Type B pancreatic cell (in vitro differentiated cells): ENCODE results near the gene TAC1. TPM values are rescaled to one million over a fixed set of nuclear protein-coding genes. Genes with fewer than 3 reads are reported as not detected.

Source experiments
- DNase-seq: peaks from one replicate; pipeline ENCODE4 v3.0.0; 2021; ENCODE audit warnings: mixed read lengths; ENCODE audit not compliant: unreplicated experiment; ENCODE audit errors: extremely low spot score
- H3K27ac Mint-ChIP-seq: 2 replicates; pipeline ENCODE4 v1.8.0; 2021; ENCODE audit warnings: mild to moderate bottlenecking, mixed read lengths
- H3K27me3 Mint-ChIP-seq: 2 replicates; pipeline ENCODE4 v1.8.0; 2021; ENCODE audit warnings: mixed read lengths
- H3K36me3 Mint-ChIP-seq: 2 replicates; pipeline ENCODE4 v1.8.0; 2021; ENCODE audit warnings: mixed read lengths
- H3K4me1 Mint-ChIP-seq: one replicate; pipeline ENCODE4 v1.8.0; 2021; ENCODE audit warnings: mixed read lengths; ENCODE audit not compliant: unreplicated experiment
- H3K4me3 Mint-ChIP-seq: 2 replicates; pipeline ENCODE4 v1.8.0; 2021; ENCODE audit warnings: mild to moderate bottlenecking, mixed read lengths
- H3K9me3 Mint-ChIP-seq: 2 replicates; pipeline ENCODE4 v1.8.0; 2021; ENCODE audit warnings: mixed read lengths
- CTCF ChIP-seq: fragments of 200-600 bp; sonication (generic); conservative IDR thresholded peaks from 2 replicates; pipeline ENCODE4 v1.5.0; 2021; ENCODE audit warnings: antibody characterized with exemption, mild to moderate bottlenecking
- long read RNA-seq: library from polyadenylated mRNA; unstranded; transcript quantifications from one replicate; pipeline ENCODE4 v2.0.0, GENCODE V29; 2020
- total RNA-seq: library from RNA; stranded (reverse); gene quantifications from 2 replicates; pipeline ENCODE4 v1.2.1, GENCODE V29; 2021; ENCODE audit warnings: low replicate concordance

Gene TAC1, protein sequence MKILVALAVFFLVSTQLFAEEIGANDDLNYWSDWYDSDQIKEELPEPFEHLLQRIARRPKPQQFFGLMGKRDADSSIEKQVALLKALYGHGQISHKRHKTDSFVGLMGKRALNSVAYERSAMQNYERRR
- 12.8 and 18.9 TPM in 2 replicates for total RNA-seq
- long read RNA-seq, transcript TAC1-201 (7 exons, 1,239 nt) = major isoform, 41 of 50 reads
- long read RNA-seq, partial matches to known transcripts = 0 of 50 reads
- long read RNA-seq, other reads (novel, unspliced or antisense) = 5 of 50 reads

DNA sequence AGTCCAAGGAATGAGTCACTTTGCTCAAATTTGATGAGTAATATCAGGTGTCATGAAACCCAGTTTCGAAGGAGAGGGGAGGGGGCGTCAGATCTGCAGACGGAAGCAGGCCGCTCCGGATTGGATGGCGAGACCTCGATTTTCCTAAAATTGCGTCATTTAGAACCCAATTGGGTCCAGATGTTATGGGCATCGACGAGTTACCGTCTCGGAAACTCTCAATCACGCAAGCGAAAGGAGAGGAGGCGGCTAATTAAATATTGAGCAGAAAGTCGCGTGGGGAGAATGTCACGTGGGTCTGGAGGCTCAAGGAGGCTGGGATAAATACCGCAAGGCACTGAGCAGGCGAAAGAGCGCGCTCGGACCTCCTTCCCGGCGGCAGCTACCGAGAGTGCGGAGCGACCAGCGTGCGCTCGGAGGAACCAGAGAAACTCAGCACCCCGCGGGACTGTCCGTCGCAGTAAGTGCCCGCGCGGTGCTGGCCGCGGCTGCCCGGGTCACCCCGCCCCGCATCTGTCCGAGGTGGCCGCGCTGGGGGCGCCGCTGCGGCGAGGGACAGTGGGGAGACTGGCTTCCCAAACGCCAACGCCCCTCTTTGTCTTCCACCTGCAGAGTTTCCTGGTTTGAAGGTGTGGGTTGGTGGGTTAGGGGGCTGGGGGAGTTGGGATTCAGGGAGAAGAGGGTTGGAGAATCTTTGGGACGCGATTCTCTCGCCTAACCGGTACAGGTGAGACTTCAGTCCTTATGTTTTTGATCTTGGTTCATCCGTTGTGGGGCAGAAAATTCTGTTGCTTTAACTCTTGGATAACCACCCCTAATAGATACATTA, at the start of gene TAC1:
Gene TAC1, plus strand, starts transcription at position 351 of the 829 bp plus-strand sequence. CDS start 527 bp downstream, outside the sequence.
- no peaks in the 10 kb centered on the region for H3K9me3 Mint-ChIP-seq
- peak within 1 kb of the TSS; percentile 90 for H3K4me3 Mint-ChIP-seq
- H3K36me3 Mint-ChIP-seq = no peaks in the 10 kb centered on the region
- H3K27ac Mint-ChIP-seq = peak within 1 kb of the TSS; percentile 55
- H3K27me3 Mint-ChIP-seq = peaks cover 84% of the 10 kb centered on the region
- TF ChIP-seq CTCF = no peak
- H3K4me1 Mint-ChIP-seq = peaks cover 25% of the 10 kb centered on the region
- peak; percentile 67 for DNase-seq

- Mint-ChIP-seq H3K27me3 (peaks cover 35% of the 10 kb centered on the region), H3K36me3 (no peaks in the 10 kb centered on the region), H3K4me1 (no peaks in the 10 kb centered on the region), H3K4me3 (no peak overlapping the region), H3K9me3 (no peaks in the 10 kb centered on the region), H3K27ac (no peak overlapping the region)
- no peak for DNase-seq
- no peak for TF ChIP-seq CTCF
Measured at GRCh38 chr7:97685952-97686351, 45.9 kb upstream of the TAC1 start.

DNA sequence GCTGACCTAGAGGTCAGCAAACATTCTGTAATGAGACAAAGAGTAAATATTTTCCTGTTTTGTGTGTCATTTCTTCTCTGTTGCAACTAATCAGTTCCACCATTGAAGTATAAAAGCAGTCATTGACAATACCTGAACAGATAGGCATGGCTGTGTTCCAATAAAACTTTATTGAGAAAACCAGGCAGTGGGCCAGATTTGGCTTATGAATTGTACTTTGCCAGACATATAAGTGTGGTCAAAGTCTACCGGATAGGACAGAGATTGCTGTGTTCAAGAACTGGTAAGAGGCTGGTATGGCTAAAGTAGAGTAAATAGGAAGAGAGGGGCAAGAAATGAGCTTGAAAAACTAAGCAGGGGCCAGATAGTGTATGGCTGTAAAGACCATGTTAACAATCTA, 38.3 kb upstream of the TAC1 start:
- DNase-seq = no peak
- Mint-ChIP-seq H3K4me1 (no peaks in the 10 kb centered on the region), H3K9me3 (no peaks in the 10 kb centered on the region), H3K4me3 (no peak overlapping the region), H3K27me3 (no peaks in the 10 kb centered on the region), H3K36me3 (no peaks in the 10 kb centered on the region), H3K27ac (no peak overlapping the region)
- TF ChIP-seq CTCF = no peak

DNA sequence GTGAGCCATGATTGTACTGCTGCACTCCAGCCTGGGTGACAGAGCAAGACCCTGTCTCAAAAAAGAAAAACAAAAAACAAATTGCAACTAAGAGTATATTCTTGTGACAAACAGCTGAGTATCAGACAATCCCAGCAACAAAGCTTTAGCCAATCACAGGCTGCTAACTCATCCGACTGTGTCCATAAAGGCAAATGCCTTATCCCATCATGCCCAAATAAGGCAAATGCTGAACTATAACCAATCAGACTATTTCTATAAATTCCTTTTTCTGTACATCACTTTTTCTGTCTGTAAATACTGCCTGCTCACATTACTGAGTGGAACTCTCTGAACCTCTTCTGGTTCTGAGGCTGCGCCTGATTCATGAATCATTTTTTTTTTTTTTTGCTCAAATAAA, 37.5 kb upstream of the TAC1 start:
- no peaks in the 10 kb centered on the region for H3K4me1 Mint-ChIP-seq
- no peak overlapping the region for H3K27ac Mint-ChIP-seq
- no peak overlapping the region for H3K4me3 Mint-ChIP-seq
- TF ChIP-seq CTCF = no peak
- no peaks in the 10 kb centered on the region for H3K9me3 Mint-ChIP-seq
- no peaks in the 10 kb centered on the region for H3K36me3 Mint-ChIP-seq
- DNase-seq = no peak
- no peaks in the 10 kb centered on the region for H3K27me3 Mint-ChIP-seq

DNA sequence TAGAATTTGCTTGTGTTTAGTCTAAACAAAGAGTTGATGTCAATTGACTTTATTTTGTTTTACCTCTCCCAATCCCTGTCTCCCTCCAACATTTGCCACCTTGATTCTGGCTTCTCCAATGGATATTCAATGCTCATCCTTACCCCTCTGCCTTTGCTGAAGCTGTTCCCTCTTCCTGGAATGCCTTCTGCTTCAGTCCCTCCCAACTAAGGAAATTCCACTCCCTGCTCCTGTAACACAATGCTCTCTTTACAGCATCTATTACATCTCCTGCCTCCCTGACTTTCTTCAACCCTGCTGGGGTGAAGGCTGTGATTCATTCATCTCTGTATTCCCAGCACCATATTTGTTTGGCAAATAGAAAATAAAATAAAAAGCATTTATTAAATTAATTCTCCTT, 34.5 kb upstream of the TAC1 start:
- H3K4me1 Mint-ChIP-seq = no peaks in the 10 kb centered on the region

More for the DNA sequence above, 34.5 kb upstream of the TAC1 start:
- Mint-ChIP-seq H3K4me3 (no peak overlapping the region), H3K27ac (no peak overlapping the region), H3K9me3 (no peaks in the 10 kb centered on the region), H3K36me3 (no peaks in the 10 kb centered on the region), H3K27me3 (no peaks in the 10 kb centered on the region)
- DNase-seq = no peak
- no peak for TF ChIP-seq CTCF
